Effector CD8-positive, alpha-beta T cell (primary cell): Measurements from ENCODE around the gene EFTUD2.

Source experiments
- DNase-seq: peaks from one replicate; lab custom pipeline; 2025; lab: John Stamatoyannopoulos, UW

EFTUD2 gene

GRCh38 chr17:44910231-44911106 lies 11.2 kb upstream of the EFTUD2 start:
- no peak for DNase-seq

GRCh38 chr17:44909681-44910144 lies 10.5 kb upstream of the EFTUD2 start:
- no peak for DNase-seq

- no peak for DNase-seq
Observed at GRCh38 chr17:44908761-44909326, 9.6 kb upstream of the EFTUD2 start.

- DNase-seq = no peak
Observed at GRCh38 chr17:44907729-44908470, 8.7 kb upstream of the EFTUD2 start.

- no peak for DNase-seq
Observed at GRCh38 chr17:44906763-44907728, 7.8 kb upstream of the EFTUD2 start.

GRCh38 chr17:44906010-44906646 lies 6.9 kb upstream of the EFTUD2 start:
- DNase-seq = no peak

- DNase-seq = no peak
Observed at GRCh38 chr17:44905006-44906000, 6.1 kb upstream of the EFTUD2 start.

GRCh38 chr17:44904001-44904984 lies 5.0 kb upstream of the EFTUD2 start:
- no peak for DNase-seq

- no peak for DNase-seq
Observed at GRCh38 chr17:44903012-44903685, 3.9 kb upstream of the EFTUD2 start.

- no peak for DNase-seq
Observed at GRCh38 chr17:44902135-44902760, 3.0 kb upstream of the EFTUD2 start.

GRCh38 chr17:44901411-44901921 lies 2.2 kb upstream of the EFTUD2 start:
- DNase-seq = no peak

- no peak for DNase-seq
Observed at GRCh38 chr17:44900894-44901293, 1.6 kb upstream of the EFTUD2 start.

- DNase-seq = no peak
Observed at GRCh38 chr17:44898768-44899073, 524 bp downstream of the EFTUD2 start.

GRCh38 chr17:44894642-44895041 lies 4.6 kb downstream of the EFTUD2 start:
- no peak for DNase-seq

GRCh38 chr17:44892250-44892649 lies 7.0 kb downstream of the EFTUD2 start:
- no peak for DNase-seq

- DNase-seq = no peak
Observed at GRCh38 chr17:44889003-44889402, 10.2 kb downstream of the EFTUD2 start.
